Measurements from ENCODE around the gene RPTN.

DNA sequence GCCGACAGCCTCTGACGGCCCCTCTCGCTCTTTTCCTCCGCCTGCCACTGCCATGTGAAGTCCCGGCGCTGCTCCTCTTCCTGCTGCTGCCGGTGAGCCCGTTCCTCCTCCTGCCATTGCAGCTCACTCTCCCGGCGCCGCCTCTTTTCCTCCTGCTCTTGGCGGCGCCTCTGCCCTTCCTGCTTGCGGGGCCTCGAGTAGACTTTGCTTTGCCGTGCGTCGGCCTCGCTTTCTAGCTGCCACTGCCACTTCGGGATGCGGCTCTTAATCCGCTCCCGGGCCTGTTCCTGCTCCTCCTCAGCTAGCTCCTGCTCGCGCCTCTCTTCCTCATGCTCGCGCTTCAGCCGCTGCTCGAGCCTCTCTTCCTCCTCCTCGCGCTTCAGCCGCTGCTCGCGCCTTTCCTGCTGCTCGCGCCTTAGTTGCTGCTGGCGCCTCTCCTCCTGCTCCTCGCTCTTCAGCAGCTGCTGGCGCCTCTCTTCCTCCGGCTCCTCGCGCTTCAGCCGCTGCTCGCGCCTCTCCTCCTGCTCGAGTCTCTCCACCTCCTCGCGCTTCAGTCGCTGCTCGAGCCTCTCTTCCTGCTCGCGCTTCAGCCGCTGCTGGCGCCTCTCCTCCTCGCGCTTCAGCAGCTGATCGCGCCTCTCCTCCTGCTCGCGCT, 48.0 kb downstream of the RPTN start:
- TF ChIP-seq POLR2A (IDR thresholded peaks at IDR 0.05), result no peak
- TF ChIP-seq, protein P1, sequence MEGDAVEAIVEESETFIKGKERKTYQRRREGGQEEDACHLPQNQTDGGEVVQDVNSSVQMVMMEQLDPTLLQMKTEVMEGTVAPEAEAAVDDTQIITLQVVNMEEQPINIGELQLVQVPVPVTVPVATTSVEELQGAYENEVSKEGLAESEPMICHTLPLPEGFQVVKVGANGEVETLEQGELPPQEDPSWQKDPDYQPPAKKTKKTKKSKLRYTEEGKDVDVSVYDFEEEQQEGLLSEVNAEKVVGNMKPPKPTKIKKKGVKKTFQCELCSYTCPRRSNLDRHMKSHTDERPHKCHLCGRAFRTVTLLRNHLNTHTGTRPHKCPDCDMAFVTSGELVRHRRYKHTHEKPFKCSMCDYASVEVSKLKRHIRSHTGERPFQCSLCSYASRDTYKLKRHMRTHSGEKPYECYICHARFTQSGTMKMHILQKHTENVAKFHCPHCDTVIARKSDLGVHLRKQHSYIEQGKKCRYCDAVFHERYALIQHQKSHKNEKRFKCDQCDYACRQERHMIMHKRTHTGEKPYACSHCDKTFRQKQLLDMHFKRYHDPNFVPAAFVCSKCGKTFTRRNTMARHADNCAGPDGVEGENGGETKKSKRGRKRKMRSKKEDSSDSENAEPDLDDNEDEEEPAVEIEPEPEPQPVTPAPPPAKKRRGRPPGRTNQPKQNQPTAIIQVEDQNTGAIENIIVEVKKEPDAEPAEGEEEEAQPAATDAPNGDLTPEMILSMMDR (IDR thresholded peaks at IDR 0.05), result no peak

Data from right lobe of liver (tissue), 4 donors.